Smooth muscle cell (in vitro differentiated cells): ENCODE results near the gene MAML2. TPM values are rescaled to one million over a fixed set of nuclear protein-coding genes. Genes with fewer than 3 reads are reported as not detected.

Experiments used
- DNase-seq: peaks from one replicate; lab custom pipeline; 2025; ENCODE audit not compliant: unreplicated experiment; lab: John Stamatoyannopoulos, UW
- H2AFZ ChIP-seq: fragments of 200-600 bp; sonication (generic); 2 replicates; pipeline ENCODE4 v1.6.0; 2016; ENCODE audit warnings: antibody characterized with exemption, low read depth, mild to moderate bottlenecking
- H3F3A ChIP-seq: fragments of 200-600 bp; sonication (generic); 2 replicates; pipeline ENCODE4 v1.6.0; 2017; ENCODE audit warnings: antibody characterized with exemption, low read depth
- H3K27ac ChIP-seq: fragments of 200-600 bp; sonication (generic); 2 replicates; pipeline ENCODE4 v1.5.1; 2016; ENCODE audit warnings: low read depth, mild to moderate bottlenecking
- H3K27me3 ChIP-seq: fragments of 200-600 bp; sonication (generic); 2 replicates; pipeline ENCODE4 v1.6.1; 2016; ENCODE audit warnings: low read depth, mild to moderate bottlenecking
- H3K36me3 ChIP-seq: fragments of 200-600 bp; sonication (generic); 2 replicates; pipeline ENCODE4 v1.5.1; 2016; ENCODE audit warnings: low read depth
- H3K4me1 ChIP-seq: fragments of 200-600 bp; sonication (generic); 2 replicates; pipeline ENCODE4 v1.5.1; 2016; ENCODE audit warnings: low read depth
- H3K4me2 ChIP-seq: fragments of 200-600 bp; sonication (generic); 2 replicates; pipeline ENCODE4 v1.6.0; 2016; ENCODE audit warnings: mild to moderate bottlenecking
- H3K4me3 ChIP-seq: fragments of 200-600 bp; sonication (generic); 2 replicates; pipeline ENCODE4 v1.5.1; 2016; ENCODE audit warnings: mild to moderate bottlenecking
- H3K79me2 ChIP-seq: fragments of 200-600 bp; sonication (generic); 2 replicates; pipeline ENCODE4 v1.6.0; 2016; ENCODE audit warnings: low read depth, mild to moderate bottlenecking
- H3K9ac ChIP-seq: fragments of 200-600 bp; sonication (generic); 2 replicates; pipeline ENCODE4 v1.6.0; 2016; ENCODE audit warnings: low read depth
- H3K9me3 ChIP-seq: fragments of 200-600 bp; sonication (generic); replicated peaks from 2 replicates; pipeline ENCODE4 v1.5.1; 2016; ENCODE audit warnings: low read depth
- H4K20me1 ChIP-seq: fragments of 200-600 bp; sonication (generic); 2 replicates; pipeline ENCODE4 v1.6.0; 2016; ENCODE audit warnings: low read depth
- WGBS: methylation state at CpG from one replicate; pipeline ENCODE4 v1.1.7; 2016; ENCODE audit warnings: low lambda C conversion rate; 5-methylcytosine and 5-hydroxymethylcytosine counted together
- polyA plus RNA-seq: library from polyadenylated mRNA; unstranded; fragments of >200 nt; fragmentation: Nextera tagmentation; extraction: Ambion mirVana; gene quantifications from 2 replicates; pipeline ENCODE4 v1.2.1, GENCODE V29; 2016
- total RNA-seq: library from RNA; depleted of rRNA; stranded (reverse); fragments of >200 nt; gene quantifications from 2 replicates; pipeline ENCODE4 v1.2.3, GENCODE V29; 2014
- TF ChIP-seq, protein P1 (sequence below): fragments of 200-600 bp; sonication (generic); IDR thresholded peaks from 2 replicates; pipeline ENCODE4 v1.5.1; 2017; ENCODE audit warnings: borderline replicate concordance, mild to moderate bottlenecking, antibody characterized with exemption; ENCODE audit not compliant: insufficient read depth, poor library complexity, severe bottlenecking

Gene MAML2
- total and polyA plus RNA-seq, 2 experiments from 2014 or later: 8.7 to 52.4 TPM

DNA sequence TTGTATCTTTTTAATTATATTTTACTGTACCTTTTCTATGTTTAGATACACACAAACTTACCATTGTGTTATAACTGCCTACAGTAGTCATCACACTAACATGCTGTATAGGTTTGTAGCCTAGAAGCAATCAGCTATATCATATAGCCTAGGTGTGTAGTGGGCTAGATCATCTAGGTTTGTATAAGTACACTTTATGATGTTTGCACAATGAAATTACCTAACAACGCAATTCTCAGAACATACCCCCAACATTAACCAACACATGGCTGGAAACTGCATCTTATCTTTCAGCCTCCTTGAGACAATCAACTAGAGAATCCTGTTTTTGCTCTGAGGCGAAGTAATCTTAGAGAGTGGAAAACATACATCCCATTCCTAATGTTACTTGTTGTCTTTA, 358.9 kb downstream of the MAML2 start:
- H3K27ac ChIP-seq: no peak overlapping the region
- WGBS: 89% methylated on average over 2 of the region's 2 CpGs

DNA sequence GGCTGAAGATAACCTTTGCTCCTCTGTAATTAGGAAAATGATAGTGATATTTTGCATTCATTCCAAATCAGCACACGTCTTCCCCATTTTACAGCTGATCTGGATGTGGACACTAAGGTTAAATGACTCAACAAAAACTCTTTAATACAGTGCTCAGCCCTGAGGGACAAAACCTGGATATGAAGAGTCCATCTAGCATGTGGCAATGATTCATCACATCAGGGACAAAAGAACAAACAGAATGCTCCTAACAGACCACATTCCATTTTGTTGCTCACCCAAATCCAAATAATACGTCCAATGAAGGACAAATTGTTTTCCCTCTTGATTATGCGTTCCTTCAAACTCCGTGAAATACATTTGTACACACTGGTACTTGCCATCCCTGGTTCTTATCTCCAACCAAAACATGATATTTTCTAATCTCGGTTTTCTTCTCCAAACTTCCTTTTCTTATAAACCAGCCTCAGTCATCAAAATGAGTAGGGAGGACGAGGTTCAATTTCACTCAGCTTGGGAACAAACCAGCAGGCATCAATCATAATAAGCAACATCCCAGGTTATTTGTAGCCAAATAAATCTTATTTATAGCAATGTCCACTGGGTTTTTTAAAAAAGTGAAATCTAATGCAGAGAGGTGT, 365.3 kb downstream of the MAML2 start:
- WGBS: 61% methylated on average over 6 of the region's 6 CpGs
- Histone ChIP-seq H3K27ac (no peak overlapping the region), H3K4me3 (no peak overlapping the region), H3K4me2 (no peak overlapping the region), H3K79me2 (no peaks in the 10 kb centered on the region), H3K9ac (no peak overlapping the region), H3K4me1 (no peaks in the 10 kb centered on the region), H3K27me3 (no peaks in the 10 kb centered on the region), H3K9me3 (no peaks in the 10 kb centered on the region), H4K20me1 (no peaks in the 10 kb centered on the region), H3K36me3 (peaks cover 7% of the 10 kb centered on the region), H2AFZ (no peak overlapping the region), H3F3A (no peaks in the 10 kb centered on the region)
- no peak for DNase-seq
- TF ChIP-seq, protein P1, sequence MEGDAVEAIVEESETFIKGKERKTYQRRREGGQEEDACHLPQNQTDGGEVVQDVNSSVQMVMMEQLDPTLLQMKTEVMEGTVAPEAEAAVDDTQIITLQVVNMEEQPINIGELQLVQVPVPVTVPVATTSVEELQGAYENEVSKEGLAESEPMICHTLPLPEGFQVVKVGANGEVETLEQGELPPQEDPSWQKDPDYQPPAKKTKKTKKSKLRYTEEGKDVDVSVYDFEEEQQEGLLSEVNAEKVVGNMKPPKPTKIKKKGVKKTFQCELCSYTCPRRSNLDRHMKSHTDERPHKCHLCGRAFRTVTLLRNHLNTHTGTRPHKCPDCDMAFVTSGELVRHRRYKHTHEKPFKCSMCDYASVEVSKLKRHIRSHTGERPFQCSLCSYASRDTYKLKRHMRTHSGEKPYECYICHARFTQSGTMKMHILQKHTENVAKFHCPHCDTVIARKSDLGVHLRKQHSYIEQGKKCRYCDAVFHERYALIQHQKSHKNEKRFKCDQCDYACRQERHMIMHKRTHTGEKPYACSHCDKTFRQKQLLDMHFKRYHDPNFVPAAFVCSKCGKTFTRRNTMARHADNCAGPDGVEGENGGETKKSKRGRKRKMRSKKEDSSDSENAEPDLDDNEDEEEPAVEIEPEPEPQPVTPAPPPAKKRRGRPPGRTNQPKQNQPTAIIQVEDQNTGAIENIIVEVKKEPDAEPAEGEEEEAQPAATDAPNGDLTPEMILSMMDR: no peak

More for the DNA sequence above, 358.9 kb downstream of the MAML2 start:
- no peak overlapping the region for H3K4me2 ChIP-seq
- no peaks in the 10 kb centered on the region for H3F3A ChIP-seq
- H4K20me1 ChIP-seq: peaks cover 4% of the 10 kb centered on the region
- H3K36me3 ChIP-seq: peaks cover 10% of the 10 kb centered on the region
- no peak for DNase-seq
- no peaks in the 10 kb centered on the region for H3K27me3 ChIP-seq
- no peaks in the 10 kb centered on the region for H3K9me3 ChIP-seq
- H3K4me3 ChIP-seq: no peak overlapping the region
- no peak overlapping the region for H2AFZ ChIP-seq
- H3K4me1 ChIP-seq: peaks cover 6% of the 10 kb centered on the region
- TF ChIP-seq, protein P1: no peak
- no peak overlapping the region for H3K9ac ChIP-seq
- H3K79me2 ChIP-seq: peaks cover 4% of the 10 kb centered on the region

DNA sequence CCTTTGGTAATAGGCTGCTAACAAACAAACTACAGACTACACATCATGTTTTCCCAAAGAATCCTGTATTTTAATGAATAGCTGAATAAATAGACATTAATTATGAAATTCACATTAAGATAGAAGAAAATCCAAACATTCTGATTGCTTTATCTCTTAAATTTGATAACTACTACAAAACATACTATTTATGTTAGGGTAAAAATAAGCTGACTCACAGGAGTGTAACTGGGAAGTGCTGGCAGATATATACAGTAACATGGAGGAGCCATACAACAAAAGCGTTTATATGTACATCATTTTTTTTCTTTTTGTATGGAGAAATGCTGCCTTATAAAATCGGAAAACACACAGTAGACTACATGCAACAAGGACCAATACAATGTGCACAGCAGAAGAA, 366.4 kb downstream of the MAML2 start:
- no peak overlapping the region for H3K4me2 ChIP-seq
- no peaks in the 10 kb centered on the region for H3K79me2 ChIP-seq
- peaks cover 7% of the 10 kb centered on the region for H3K36me3 ChIP-seq
- H3K27me3 ChIP-seq: no peaks in the 10 kb centered on the region
- no peaks in the 10 kb centered on the region for H3K4me1 ChIP-seq
- H3K27ac ChIP-seq: no peak overlapping the region
- no peak overlapping the region for H3K4me3 ChIP-seq
- H3F3A ChIP-seq: no peaks in the 10 kb centered on the region
- no peak for DNase-seq
- no peak overlapping the region for H2AFZ ChIP-seq
- 94% methylated on average over 2 of the region's 2 CpGs for WGBS
- H4K20me1 ChIP-seq: no peaks in the 10 kb centered on the region
- TF ChIP-seq, protein P1: no peak
- no peaks in the 10 kb centered on the region for H3K9me3 ChIP-seq
- no peak overlapping the region for H3K9ac ChIP-seq

DNA sequence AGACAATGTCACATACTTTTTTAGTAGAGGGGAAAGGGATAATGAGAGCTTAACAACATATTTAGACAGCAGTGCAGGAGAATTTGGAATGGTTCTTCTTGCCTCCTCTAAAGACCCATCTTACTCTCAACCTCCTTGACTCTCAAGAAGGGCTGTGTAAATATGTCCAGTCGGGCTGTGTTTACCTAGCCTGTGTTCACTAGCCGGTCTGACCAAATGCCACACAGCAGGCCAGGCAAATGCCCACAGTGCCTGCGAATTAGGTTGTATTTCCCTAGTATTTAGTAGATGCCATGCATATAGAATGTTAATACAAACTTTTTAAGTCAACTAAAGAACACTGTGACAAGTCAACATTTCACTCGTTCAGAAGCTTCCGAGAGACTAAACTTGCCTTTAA, 367.7 kb downstream of the MAML2 start:
- DNase-seq: no peak
- no peaks in the 10 kb centered on the region for H4K20me1 ChIP-seq
- H3K4me1 ChIP-seq: no peaks in the 10 kb centered on the region
- no peaks in the 10 kb centered on the region for H3F3A ChIP-seq
- H3K27ac ChIP-seq: no peak overlapping the region
- WGBS: 98% methylated on average over 5 of the region's 5 CpGs
- H3K4me3 ChIP-seq: no peak overlapping the region
- no peaks in the 10 kb centered on the region for H3K27me3 ChIP-seq
- H3K9ac ChIP-seq: no peak overlapping the region
- peaks cover 4% of the 10 kb centered on the region for H3K36me3 ChIP-seq
- H3K79me2 ChIP-seq: no peaks in the 10 kb centered on the region
- no peaks in the 10 kb centered on the region for H3K9me3 ChIP-seq
- no peak overlapping the region for H2AFZ ChIP-seq
- TF ChIP-seq, protein P1: no peak
- no peak overlapping the region for H3K4me2 ChIP-seq
